CD14-positive monocyte (primary cell): Measurements from ENCODE around the gene RGS19. TPM values are rescaled to one million over a fixed set of nuclear protein-coding genes. Genes with fewer than 3 reads are reported as not detected.

Experiments used
- DNase-seq, 3 donors: peaks; one replicate each; pipeline ENCODE4 v3.0.0-alpha.2; 2011 to 2022
- H2AFZ ChIP-seq: 2 replicates; pipeline ENCODE4 v1.6.0; 2012; ENCODE audit warnings: mild to moderate bottlenecking, low read depth, low read length, inconsistent platforms; ENCODE audit not compliant: insufficient read depth, poor library complexity, severe bottlenecking
- H3K27ac ChIP-seq, 2 donors: 1 replicate in 1 of 2; 2 replicates in 1 of 2; pipeline ENCODE4 v1.5.1; 2012 to 2013; ENCODE audit warnings: low read length in 2 of 2, control low read depth in 1 of 2, inconsistent platforms in 1 of 2, low read depth in 1 of 2, mild to moderate bottlenecking in 1 of 2
- H3K27me3 ChIP-seq, 2 donors: one replicate each; pipeline versions ENCODE4 v1.6.0 to v1.6.1; 2011 to 2013; ENCODE audit warnings: low read length in 2 of 2; ENCODE audit not compliant: control insufficient read depth in 2 of 2, insufficient read depth in 2 of 2
- H3K36me3 ChIP-seq, 2 donors: replicated peaks in 1 of 2; 1 replicate in 1 of 2; 2 replicates in 1 of 2; pipeline versions ENCODE4 v1.5.1 to v1.6.1; 2012 to 2013; ENCODE audit warnings: low read length in 2 of 2, control low read depth in 1 of 2, inconsistent platforms in 1 of 2, mild to moderate bottlenecking in 1 of 2; ENCODE audit not compliant: insufficient read depth in 2 of 2, control insufficient read depth in 1 of 2
- H3K4me1 ChIP-seq, 2 donors: 1 replicate in 1 of 2; 2 replicates in 1 of 2; pipeline versions ENCODE4 v1.5.1 to v1.6.1; 2012 to 2013; ENCODE audit warnings: low read length in 2 of 2, control low read depth in 1 of 2, inconsistent platforms in 1 of 2, mild to moderate bottlenecking in 1 of 2, moderate library complexity in 1 of 2; ENCODE audit not compliant: insufficient read depth in 2 of 2, control insufficient read depth in 1 of 2
- H3K4me2 ChIP-seq: replicated peaks from 2 replicates; pipeline ENCODE3; 2012; ENCODE audit warnings: low read length, moderate library complexity, mild to moderate bottlenecking; ENCODE audit not compliant: poor library complexity, severe bottlenecking; ENCODE audit errors: extremely low read depth
- H3K4me3 ChIP-seq, 3 experiments: fragments of 200-600 bp in 1 of 3; sonication (generic) in 1 of 3; replicated peaks in 1 of 3; 1 replicate in 2 of 3; 2 replicates in 1 of 3; pipeline ENCODE4 v1.5.1; 2011 to 2013; ENCODE audit warnings: low read length in 3 of 3, mild to moderate bottlenecking in 3 of 3, control low read depth in 2 of 3, low read depth in 2 of 3, inconsistent platforms in 1 of 3, moderate library complexity in 1 of 3
- H3K79me2 ChIP-seq: 2 replicates; pipeline ENCODE4 v1.6.0; 2012; ENCODE audit warnings: mild to moderate bottlenecking, control low read depth, inconsistent platforms, low read length, moderate library complexity; ENCODE audit not compliant: insufficient read depth
- H3K9ac ChIP-seq: 2 replicates; pipeline ENCODE4 v1.6.0; 2017; ENCODE audit warnings: low read length, mild to moderate bottlenecking; ENCODE audit not compliant: insufficient read depth, poor library complexity, severe bottlenecking
- H3K9me3 ChIP-seq, 2 donors: replicated peaks in 1 of 2; 1 replicate in 1 of 2; 2 replicates in 1 of 2; pipeline versions ENCODE4 v1.5.1 to v1.6.1; 2012 to 2013; ENCODE audit warnings: low read length in 2 of 2, control low read depth in 1 of 2; ENCODE audit not compliant: control insufficient read depth in 1 of 2, insufficient read depth in 1 of 2
- H4K20me1 ChIP-seq: 2 replicates; pipeline ENCODE4 v1.6.0; 2012; ENCODE audit warnings: mild to moderate bottlenecking, low read length, control low read depth, moderate library complexity; ENCODE audit not compliant: insufficient read depth
- H3K27ac Mint-ChIP-seq, 7 donors: one replicate each; pipeline ENCODE4 v1.8.0; 2020; ENCODE audit warnings: mild to moderate bottlenecking in 7 of 7, mixed read lengths in 7 of 7, moderate library complexity in 6 of 7, inconsistent platforms in 2 of 7
- H3K27me3 Mint-ChIP-seq, 3 donors: one replicate each; pipeline ENCODE4 v1.8.0; 2021 to 2022; ENCODE audit warnings: low read depth in 3 of 3, mild to moderate bottlenecking in 3 of 3, mixed read lengths in 3 of 3, moderate library complexity in 3 of 3, inconsistent platforms in 1 of 3
- H3K36me3 Mint-ChIP-seq, 2 donors: one replicate each; pipeline ENCODE4 v1.8.0; 2020; ENCODE audit warnings: mixed read lengths in 2 of 2, inconsistent platforms in 1 of 2, mild to moderate bottlenecking in 1 of 2
- H3K4me1 Mint-ChIP-seq: one replicate; pipeline ENCODE4 v1.8.0; 2020; ENCODE audit warnings: mild to moderate bottlenecking, mixed read lengths
- H3K4me3 Mint-ChIP-seq, 2 donors: one replicate each; pipeline ENCODE4 v1.8.0; 2020; ENCODE audit warnings: mild to moderate bottlenecking in 2 of 2, mixed read lengths in 2 of 2, moderate library complexity in 1 of 2
- H3K9me3 Mint-ChIP-seq, 7 donors: one replicate each; pipeline ENCODE4 v1.8.0; 2020 to 2022; ENCODE audit warnings: mixed read lengths in 7 of 7, mild to moderate bottlenecking in 6 of 7, moderate library complexity in 6 of 7, inconsistent platforms in 2 of 7
- WGBS: methylation state at CpG from one replicate; pipeline ENCODE4 v1.1.5; 2013; ENCODE audit warnings: missing lambda C conversion rate; ENCODE audit not compliant: insufficient coverage; 5-methylcytosine and 5-hydroxymethylcytosine counted together
- intact Hi-C, 2 donors: fragments of 100-400 bp; cut with micrococcal nuclease; formaldehyde crosslinking; loops; one replicate each; pipeline versions ENCODE4 v1.15.0 to v1.15.1; 2023
- polyA plus RNA-seq, 3 donors: library from polyadenylated mRNA; depleted of rRNA in 1 of 3; unstranded in 2 of 3; stranded (reverse) in 1 of 3; fragments of 300-500 nt in 2 of 3; fragments of >200 nt in 1 of 3; fragmentation: Illumina TruSeq in 2 of 3; gene quantifications; 1 replicate in 2 of 3; 2 replicates in 1 of 3; pipeline ENCODE4 v1.2.3, GENCODE V29; 2012 to 2021
- TF ChIP-seq, protein P1 (sequence below): fragments of 200-600 bp; IDR thresholded peaks from one replicate; pipeline ENCODE4 v1.8.0; 2022; ENCODE audit warnings: antibody characterized with exemption, mild to moderate bottlenecking

Gene RGS19
- polyA plus RNA-seq, 3 donors = 235 to 280 (median 244) TPM

DNA sequence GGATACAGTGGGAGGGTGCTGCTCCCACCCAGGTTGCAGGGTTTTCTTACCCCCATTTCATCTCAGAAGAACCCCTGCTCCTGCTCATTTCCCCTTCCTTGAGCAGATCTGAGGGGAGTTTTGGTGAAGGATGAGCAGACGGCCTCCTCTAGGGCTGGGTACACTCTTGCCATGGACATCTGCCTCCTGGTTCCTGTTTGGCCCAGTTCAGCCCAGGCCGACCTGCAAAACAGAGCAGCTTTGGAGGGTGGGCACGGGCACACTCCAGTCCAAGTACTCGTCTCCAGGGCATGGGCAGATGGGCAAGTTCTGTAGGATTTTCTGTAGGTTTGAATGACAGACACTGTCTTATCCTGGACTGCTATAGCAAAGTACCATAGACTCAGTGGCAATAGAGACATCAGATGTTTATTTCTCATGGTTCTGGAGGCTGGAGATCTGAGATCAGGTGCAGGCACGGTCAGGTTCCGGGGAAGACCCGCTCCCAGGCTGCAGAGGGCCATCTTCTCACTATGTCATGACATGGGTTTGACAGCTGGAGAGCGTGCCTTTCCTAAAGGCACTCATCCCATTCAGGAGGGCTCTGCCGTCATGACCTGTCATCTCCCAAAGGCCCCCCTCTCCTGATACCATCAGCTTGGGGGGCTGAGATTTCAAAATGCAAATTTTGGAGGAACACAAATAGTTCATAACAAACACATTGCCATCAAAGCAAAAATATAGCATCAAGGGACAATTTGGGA is 21.8 kb upstream of the RGS19 start:
- intact Hi-C loops = no loop called here
- H3K4me2 ChIP-seq = no peak overlapping the region

DNA sequence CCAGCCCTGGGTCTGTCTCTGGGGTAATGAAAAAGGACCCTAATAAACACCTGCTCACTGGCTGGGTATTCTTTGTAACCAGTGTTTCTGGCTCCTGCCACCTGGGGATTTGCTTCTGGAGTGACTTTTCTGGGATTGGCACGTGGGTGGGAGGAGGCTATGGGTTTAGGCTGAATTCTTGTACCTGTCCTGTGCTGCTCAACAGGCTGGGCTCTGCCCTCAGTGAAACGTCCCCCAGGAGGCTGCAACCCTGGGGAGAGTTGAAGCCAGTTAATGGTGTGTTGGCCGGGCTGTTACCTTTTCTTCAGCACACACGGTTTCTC is 21.2 kb upstream of the RGS19 start:
- H3K27me3 Mint-ChIP-seq = peaks cover 30 to 37% (median 33%) of the 10 kb centered on the region in 3 donors
- Histone ChIP-seq H3K27ac (no peak overlapping the region), H3K36me3 (peaks cover 41 to 50% of the 10 kb centered on the region in 2 donors), H3K4me2 (no peak overlapping the region), H2AFZ (no peak overlapping the region), H3K27me3 (peaks cover 6 to 33% of the 10 kb centered on the region in 2 donors), H3K9ac (no peak overlapping the region), H3K79me2 (no peaks in the 10 kb centered on the region), H3K4me3 (no peak overlapping the region), H3K4me1 (peaks cover 4 to 7% of the 10 kb centered on the region in 2 donors), H4K20me1 (peaks cover 20% of the 10 kb centered on the region), H3K9me3 (no peaks in the 10 kb centered on the region)
- H3K4me3 Mint-ChIP-seq = no peak overlapping the region
- peaks cover 6% of the 10 kb centered on the region for H3K4me1 Mint-ChIP-seq
- H3K36me3 Mint-ChIP-seq = peaks cover 41 to 51% of the 10 kb centered on the region in 2 donors
- WGBS = no CpG with 5 or more reads among the region's 4 CpGs
- no peak for DNase-seq
- H3K27ac Mint-ChIP-seq = no peak overlapping the region
- H3K9me3 Mint-ChIP-seq = peaks cover 2 to 10% (median 5%) of the 10 kb centered on the region in 7 donors
- intact Hi-C loops = no loop called here
- TF ChIP-seq, protein P1, sequence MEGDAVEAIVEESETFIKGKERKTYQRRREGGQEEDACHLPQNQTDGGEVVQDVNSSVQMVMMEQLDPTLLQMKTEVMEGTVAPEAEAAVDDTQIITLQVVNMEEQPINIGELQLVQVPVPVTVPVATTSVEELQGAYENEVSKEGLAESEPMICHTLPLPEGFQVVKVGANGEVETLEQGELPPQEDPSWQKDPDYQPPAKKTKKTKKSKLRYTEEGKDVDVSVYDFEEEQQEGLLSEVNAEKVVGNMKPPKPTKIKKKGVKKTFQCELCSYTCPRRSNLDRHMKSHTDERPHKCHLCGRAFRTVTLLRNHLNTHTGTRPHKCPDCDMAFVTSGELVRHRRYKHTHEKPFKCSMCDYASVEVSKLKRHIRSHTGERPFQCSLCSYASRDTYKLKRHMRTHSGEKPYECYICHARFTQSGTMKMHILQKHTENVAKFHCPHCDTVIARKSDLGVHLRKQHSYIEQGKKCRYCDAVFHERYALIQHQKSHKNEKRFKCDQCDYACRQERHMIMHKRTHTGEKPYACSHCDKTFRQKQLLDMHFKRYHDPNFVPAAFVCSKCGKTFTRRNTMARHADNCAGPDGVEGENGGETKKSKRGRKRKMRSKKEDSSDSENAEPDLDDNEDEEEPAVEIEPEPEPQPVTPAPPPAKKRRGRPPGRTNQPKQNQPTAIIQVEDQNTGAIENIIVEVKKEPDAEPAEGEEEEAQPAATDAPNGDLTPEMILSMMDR = no peak

More for the DNA sequence above, 21.8 kb upstream of the RGS19 start:
- Mint-ChIP-seq H3K4me1 (peaks cover 6% of the 10 kb centered on the region), H3K27me3 (peaks cover 30 to 37% (median 33%) of the 10 kb centered on the region in 3 donors), H3K36me3 (peaks cover 40 to 49% of the 10 kb centered on the region in 2 donors), H3K27ac (no peak overlapping the region), H3K4me3 (peak overlapping the region in 1 of 2 donors; percentile 82), H3K9me3 (peaks cover 2 to 9% (median 5%) of the 10 kb centered on the region in 7 donors)
- H3K27me3 ChIP-seq = peaks cover 6 to 33% of the 10 kb centered on the region in 2 donors
- no peak for DNase-seq
- peaks cover 4 to 7% of the 10 kb centered on the region in 2 donors for H3K4me1 ChIP-seq
- H3K79me2 ChIP-seq = no peaks in the 10 kb centered on the region
- peaks cover 20% of the 10 kb centered on the region for H4K20me1 ChIP-seq
- H3K36me3 ChIP-seq = peaks cover 41 to 44% of the 10 kb centered on the region in 2 donors
- no peaks in the 10 kb centered on the region for H3K9me3 ChIP-seq
- no peak overlapping the region for H3K27ac ChIP-seq
- no peak overlapping the region for H2AFZ ChIP-seq
- 91% methylated on average over 7 of the region's 9 CpGs for WGBS
- TF ChIP-seq, protein P1 = no peak
- H3K4me3 ChIP-seq = no peak overlapping the region
- no peak overlapping the region for H3K9ac ChIP-seq
